ENCODE measurements around the gene KYNU.

KYNU gene

GRCh38 chr2:142952018-142952417, 74.6 kb downstream of the KYNU start:
- peaks cover 20% of the 10 kb centered on the region; the same call in 1 of the 2 replicates for H3K4me1 ChIP-seq (ENCODE audit: control insufficient read depth, insufficient read depth, low read length)
- no peaks in the 10 kb centered on the region for H3K36me3 ChIP-seq (ENCODE audit: control insufficient read depth in 2 of 2, insufficient read depth in 1 of 2, low read length in 2 of 2)
- CTCF ChIA-PET = no interaction called here
- no peak overlapping the region for H3K4me3 ChIP-seq (ENCODE audit: low read depth, low read length)
- TF ChIP-seq ZFP37 (tag by site-specific recombination; IDR thresholded peaks at IDR 0.05) (no peak), SP7 (tag by site-specific recombination; IDR thresholded peaks at IDR 0.05) (no peak), RBAK (tag by site-specific recombination; IDR thresholded peaks at IDR 0.05) (no peak), SP2 (tag by site-specific recombination; IDR thresholded peaks at IDR 0.05) (no peak), ZNF335 (tag by site-specific recombination; conservative IDR thresholded peaks at IDR 0.05) (no peak), ZNF423 (tag by site-specific recombination; IDR thresholded peaks at IDR 0.05) (no peak), ZBTB17 (tag by site-specific recombination; IDR thresholded peaks at IDR 0.05) (no peak), ZNF175 (tag by site-specific recombination; IDR thresholded peaks at IDR 0.05) (no peak), SALL2 (tag by site-specific recombination; IDR thresholded peaks at IDR 0.05; ENCODE audit: borderline replicate concordance) (no peak), IKZF3 (tag by site-specific recombination; IDR thresholded peaks at IDR 0.05) (no peak), ZNF302 (tag by site-specific recombination; IDR thresholded peaks at IDR 0.05; ENCODE audit: low read depth) (no peak), ZNF121 (tag by site-specific recombination; IDR thresholded peaks at IDR 0.05) (no peak), ELK4 (IDR thresholded peaks at IDR 0.05; ENCODE audit: borderline replicate concordance, low read depth, low read length) (no peak), ZNF645 (tag by site-specific recombination; IDR thresholded peaks at IDR 0.05) (no peak), ZNF707 (tag by site-specific recombination; IDR thresholded peaks at IDR 0.05) (no peak), ZFP69B (tag by site-specific recombination; IDR thresholded peaks at IDR 0.05) (no peak), ZNF791 (tag by site-specific recombination; IDR thresholded peaks at IDR 0.05) (no peak), ZNF521 (tag by site-specific recombination; IDR thresholded peaks at IDR 0.05) (no peak), ZNF157 (tag by site-specific recombination; IDR thresholded peaks at IDR 0.05) (no peak), ZNF433 (tag by site-specific recombination; IDR thresholded peaks at IDR 0.05; ENCODE audit: low read depth) (no peak)
- POLR2A ChIA-PET = no interaction called here
- no peak overlapping the region for H3K27ac ChIP-seq (ENCODE audit: extremely low read depth, low read depth, low read length)
- H3K9me3 ChIP-seq (ENCODE audit: control insufficient read depth, insufficient read depth, low read depth, low read length) = no peaks in the 10 kb centered on the region

- Histone ChIP-seq H3K36me3 (ENCODE audit: control insufficient read depth in 2 of 2, insufficient read depth in 1 of 2, low read length in 2 of 2) (no peaks in the 10 kb centered on the region), H3K9me3 (ENCODE audit: control insufficient read depth, insufficient read depth, low read depth, low read length) (no peaks in the 10 kb centered on the region), H3K4me3 (ENCODE audit: low read depth, low read length) (no peak overlapping the region), H3K27ac (ENCODE audit: extremely low read depth, low read depth, low read length) (no peak overlapping the region), H3K4me1 (ENCODE audit: control insufficient read depth, insufficient read depth, low read length) (peaks cover 20% of the 10 kb centered on the region; the same call in 1 of the 2 replicates)
- peak; percentile 57 for TF ChIP-seq WT1 (tag by site-specific recombination; IDR thresholded peaks at IDR 0.05)
- TF ChIP-seq, protein P1, sequence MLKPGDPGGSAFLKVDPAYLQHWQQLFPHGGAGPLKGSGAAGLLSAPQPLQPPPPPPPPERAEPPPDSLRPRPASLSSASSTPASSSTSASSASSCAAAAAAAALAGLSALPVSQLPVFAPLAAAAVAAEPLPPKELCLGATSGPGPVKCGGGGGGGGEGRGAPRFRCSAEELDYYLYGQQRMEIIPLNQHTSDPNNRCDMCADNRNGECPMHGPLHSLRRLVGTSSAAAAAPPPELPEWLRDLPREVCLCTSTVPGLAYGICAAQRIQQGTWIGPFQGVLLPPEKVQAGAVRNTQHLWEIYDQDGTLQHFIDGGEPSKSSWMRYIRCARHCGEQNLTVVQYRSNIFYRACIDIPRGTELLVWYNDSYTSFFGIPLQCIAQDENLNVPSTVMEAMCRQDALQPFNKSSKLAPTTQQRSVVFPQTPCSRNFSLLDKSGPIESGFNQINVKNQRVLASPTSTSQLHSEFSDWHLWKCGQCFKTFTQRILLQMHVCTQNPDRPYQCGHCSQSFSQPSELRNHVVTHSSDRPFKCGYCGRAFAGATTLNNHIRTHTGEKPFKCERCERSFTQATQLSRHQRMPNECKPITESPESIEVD (tag by site-specific recombination; IDR thresholded peaks at IDR 0.05) = peak; percentile 50; the same call in 1 of the 2 replicates
- 0 out of 2 replicates have a peak, but pooled peaks have one; percentile 55 for TF ChIP-seq OSR2 (tag by site-specific recombination; IDR thresholded peaks at IDR 0.05)
- TF ChIP-seq ZNF571 (tag by site-specific recombination; IDR thresholded peaks at IDR 0.05) = no peak
- TF ChIP-seq, protein P2, sequence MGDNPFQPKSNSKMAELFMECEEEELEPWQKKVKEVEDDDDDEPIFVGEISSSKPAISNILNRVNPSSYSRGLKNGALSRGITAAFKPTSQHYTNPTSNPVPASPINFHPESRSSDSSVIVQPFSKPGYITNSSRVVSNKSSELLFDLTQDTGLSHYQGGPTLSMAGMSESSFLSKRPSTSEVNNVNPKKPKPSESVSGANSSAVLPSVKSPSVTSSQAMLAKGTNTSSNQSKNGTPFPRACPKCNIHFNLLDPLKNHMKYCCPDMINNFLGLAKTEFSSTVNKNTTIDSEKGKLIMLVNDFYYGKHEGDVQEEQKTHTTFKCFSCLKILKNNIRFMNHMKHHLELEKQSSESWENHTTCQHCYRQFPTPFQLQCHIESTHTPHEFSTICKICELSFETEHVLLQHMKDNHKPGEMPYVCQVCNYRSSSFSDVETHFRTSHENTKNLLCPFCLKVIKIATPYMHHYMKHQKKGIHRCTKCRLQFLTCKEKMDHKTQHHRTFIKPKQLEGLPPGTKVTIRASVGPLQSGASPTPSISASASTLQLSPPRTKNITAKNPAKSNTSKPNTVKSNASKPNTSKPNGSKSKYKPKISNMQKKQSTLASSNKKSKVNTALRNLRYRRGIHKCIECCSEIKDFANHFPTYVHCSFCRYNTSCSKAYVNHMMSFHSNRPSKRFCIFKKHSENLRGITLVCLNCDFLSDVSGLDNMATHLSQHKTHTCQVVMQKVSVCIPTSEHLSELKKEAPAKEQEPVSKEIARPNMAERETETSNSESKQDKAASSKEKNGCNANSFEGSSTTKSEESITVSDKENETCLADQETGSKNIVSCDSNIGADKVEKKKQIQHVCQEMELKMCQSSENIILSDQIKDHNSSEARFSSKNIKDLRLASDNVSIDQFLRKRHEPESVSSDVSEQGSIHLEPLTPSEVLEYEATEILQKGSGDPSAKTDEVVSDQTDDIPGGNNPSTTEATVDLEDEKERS (tag by site-specific recombination; IDR thresholded peaks at IDR 0.05) = no peak
- peak; percentile 74; the same call in 1 of the 2 replicates for TF ChIP-seq MZF1 (tag by site-specific recombination; IDR thresholded peaks at IDR 0.05; ENCODE audit: borderline replicate concordance)
- POLR2A ChIA-PET = no interaction called here
- CTCF ChIA-PET = interaction anchor here (1.2 kb wide), 1 partner anchor 19 kb away, joined by 5 read pairs; no protein-coding TSS in a partner anchor
Measured at GRCh38 chr2:142952793-142953494, 75.5 kb downstream of the KYNU start.

Measured in HEK293 (cell line).